HG02571 (cell line): ENCODE results near the gene IRX2.

Source experiments
- ATAC-seq: cut with Tn5 transposase; IDR thresholded peaks from one replicate; pipeline ENCODE4 v1.9.1; 2021; ENCODE audit warnings: mild to moderate bottlenecking, moderate library complexity; ENCODE audit not compliant: unreplicated experiment

The IRX2 gene

DNA sequence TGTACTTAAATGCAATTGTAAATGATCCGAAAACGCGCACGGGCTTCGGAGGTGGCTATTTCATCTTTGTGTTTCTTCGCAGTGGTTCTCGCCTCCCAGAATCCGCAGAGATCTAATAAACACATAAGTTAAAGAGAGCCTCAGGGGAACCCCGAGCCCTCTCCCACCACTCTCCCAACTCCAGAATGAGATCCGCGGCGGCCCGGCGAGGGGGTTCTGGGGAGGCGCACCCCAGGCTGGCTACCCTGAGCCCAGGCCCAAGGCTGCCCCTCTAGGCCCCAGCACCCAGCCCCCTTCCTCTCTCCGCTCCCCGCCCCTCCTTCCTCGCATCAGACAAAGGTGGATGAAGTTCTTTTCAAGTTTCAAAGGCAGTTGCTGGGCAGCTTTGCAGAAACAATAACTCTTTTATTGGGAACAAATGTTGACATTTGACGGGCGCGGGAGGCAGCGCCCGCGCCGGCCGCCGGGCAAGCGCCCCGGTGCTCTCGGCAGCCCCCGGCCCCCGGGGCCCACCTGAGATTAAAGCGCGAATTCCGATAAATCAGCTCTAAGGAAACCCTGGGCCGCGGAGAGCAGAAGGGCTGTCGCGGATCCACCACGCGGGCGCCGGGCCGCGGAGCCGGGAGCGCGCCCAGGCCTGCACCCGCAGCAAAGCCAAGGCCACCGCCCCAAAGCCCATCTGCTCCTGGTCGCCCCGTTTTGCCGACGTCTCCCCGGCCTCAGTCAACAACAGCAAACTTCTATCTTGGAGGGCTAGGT, 8.4 kb downstream of the IRX2 start:
- no peak for ATAC-seq

DNA sequence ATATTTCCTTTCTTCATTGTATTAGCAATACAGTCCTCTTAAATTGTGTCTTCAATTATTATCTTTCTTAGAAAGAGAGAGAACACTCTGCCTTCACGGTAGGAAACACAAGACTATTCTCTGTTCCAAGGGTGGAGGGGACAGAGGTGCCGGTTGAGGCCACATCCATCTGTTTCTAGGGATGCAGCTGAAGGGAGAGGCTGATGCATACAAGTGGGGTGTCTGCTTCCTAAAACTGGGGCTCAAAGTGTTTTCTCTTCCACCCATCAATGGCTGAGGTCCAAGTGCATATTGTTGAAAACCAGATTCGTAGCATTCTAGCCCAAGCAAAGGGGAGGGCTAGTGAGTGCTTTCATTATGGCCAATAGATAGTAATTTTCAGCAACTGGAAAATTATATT, 9.5 kb downstream of the IRX2 start:
- no peak for ATAC-seq

DNA sequence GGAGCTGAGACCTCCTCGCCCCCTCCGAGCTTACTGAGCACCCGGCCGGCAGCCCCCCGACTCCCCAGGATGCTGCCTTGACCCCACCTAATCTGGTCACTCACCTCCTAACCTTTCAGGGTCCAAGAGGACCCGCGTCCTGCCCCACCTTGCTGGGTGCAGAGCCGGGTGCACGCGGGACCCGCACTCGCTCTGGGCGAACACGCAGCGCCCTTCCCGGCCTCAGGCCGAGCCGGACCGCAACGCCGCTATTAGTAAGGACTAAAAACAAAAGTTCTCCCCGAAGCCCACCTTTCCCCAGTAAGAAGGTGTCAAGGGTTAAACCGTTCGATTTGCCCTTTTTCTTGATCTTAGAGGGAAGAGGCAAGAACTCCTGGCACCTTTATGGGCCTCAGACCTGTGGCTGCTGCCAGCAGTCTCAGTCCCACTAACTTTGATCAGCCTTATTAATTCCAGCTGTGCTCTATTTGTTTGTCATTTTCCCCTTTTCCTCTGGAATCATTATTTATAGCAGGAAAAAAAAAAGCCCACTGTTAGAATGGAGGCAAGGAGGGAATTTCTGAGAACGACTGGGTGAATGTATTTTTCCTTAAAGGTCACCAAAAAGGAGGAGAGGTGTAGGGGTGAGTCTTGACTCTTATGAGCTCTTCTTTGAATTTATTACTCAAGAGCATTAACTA, 10.5 kb downstream of the IRX2 start:
- ATAC-seq, result no peak

DNA sequence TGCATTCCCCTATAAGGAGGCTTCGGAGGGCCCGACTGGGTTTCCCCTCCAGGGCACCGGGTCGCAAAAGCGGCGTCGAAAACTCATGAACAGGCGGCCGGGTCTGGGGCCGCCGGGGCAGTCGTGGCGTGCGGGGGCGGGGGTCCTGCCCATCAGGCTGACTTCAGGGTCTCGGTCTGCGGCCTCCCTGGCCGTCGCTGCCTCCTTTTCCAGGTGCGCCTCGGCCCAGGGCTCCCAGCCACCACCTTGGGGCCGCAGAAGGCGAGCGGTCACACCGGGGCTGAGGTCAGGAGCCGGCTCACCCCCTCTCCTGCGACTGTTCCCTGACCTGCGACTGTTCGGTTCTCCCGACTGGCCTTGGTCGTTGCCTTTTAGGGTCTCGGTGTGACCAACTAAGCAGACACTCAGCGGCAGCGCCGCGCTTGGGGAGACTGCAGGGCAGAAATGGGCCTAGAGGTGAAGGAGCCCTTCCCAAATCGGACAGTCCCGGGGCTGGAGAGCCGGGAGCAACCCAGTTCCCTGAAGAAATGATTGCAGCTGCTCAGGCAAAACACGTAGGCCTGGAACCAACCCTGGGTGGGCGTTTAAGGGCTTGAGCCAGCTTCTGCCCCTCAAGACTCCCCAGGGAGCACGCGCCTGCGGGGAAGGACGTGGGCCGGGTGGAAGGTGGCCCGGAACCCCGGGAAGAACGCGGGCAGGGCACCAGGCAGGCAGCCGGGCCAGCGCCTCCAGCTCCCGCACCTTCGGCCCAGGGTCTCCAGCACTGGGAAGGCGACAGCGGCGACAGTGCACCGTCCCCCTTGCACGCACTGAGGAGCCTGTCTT, 11.2 kb downstream of the IRX2 start:
- no peak for ATAC-seq

DNA sequence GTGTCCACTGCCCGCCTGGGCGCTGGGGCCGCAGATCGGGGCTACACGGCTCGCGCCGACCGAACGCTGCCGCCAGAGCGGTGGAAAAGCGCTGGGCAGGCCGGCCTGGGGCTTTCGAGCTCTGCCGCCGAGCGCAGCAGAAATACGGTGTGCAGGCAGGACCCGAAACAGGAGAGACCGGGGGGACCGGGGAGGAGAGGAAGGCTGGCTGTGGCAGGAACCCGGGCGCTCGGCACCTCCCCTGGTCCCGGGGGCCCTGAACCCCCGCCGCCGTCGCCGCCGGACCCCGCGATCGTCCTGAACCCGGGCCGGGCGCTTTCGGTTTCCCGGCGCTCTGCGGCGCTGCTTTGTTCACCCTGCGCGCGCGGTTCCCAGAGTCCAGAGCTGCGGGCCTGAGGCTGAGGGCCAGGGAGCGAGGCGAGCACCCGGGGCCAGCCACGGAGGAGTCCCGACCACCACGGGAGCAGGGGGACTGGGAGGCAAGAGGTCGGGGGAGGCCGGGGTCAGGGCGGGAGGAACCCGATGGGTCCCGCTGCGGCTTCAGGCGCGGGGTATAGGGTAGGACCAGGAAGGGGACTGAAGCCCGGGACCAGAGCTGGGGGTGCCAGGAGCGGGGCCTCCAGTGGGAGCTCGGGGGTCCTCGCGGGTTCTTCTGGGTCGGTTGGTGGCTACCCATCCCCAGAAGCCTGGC, 12.0 kb downstream of the IRX2 start:
- ATAC-seq, result no peak

DNA sequence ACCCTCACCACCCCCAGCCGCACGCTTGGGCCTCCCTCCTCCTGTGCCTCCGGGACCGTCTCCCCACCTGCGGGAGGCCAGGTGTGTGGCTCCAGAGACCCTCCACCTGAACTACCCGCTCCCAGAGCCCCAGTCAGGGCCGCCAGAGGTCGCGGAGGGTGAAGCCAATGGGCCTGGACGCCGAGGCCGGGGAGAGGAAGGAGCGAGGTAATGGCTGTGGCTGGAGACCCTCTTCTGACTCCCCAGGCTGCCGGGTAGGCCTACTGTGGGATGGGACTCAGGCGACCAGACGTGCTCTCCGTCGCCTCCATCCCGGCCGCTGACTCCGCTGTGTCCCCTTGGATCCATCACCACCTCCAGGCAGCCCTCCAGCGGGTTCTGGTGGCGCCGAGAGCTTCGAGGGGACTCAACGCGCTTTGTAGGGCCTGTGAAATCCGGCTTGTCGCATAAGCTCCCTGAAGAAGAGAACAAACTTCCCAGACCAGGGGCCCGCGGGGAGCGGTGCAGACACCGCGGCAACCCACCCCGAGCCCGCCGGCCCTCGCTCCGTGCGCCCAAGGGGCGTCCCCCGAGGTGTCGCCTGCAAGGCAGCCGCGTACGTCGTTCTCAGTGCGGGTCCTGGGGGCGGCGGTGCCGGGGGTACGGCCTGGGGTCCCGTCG, 12.6 kb downstream of the IRX2 start:
- ATAC-seq, result no peak

DNA sequence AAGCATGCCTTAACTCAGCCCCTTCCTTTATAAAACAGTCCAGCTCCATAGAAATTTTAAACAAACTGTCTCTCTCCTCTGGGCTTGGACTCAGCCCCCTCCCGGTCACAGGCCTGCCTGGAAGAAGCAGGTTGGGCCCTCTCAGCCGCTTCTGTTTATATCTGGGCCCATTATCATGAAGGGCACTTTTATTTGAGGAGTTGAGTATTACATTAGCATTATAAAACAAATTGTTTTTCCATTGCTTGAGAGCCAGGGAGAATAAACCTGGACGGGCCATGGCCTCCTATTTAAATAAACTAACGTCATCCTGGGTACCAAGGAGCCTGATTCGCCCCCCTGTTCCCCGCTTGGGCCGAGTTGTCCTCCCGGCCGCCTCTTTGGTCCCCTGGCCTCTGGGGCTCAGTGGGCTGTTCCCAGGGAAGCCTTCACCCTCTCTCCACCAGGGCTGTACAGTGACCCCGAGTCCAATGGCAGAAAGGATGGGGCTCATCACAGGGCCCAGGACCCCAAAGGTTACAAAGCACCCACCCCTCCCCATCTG, 13.2 kb downstream of the IRX2 start:
- no peak for ATAC-seq

DNA sequence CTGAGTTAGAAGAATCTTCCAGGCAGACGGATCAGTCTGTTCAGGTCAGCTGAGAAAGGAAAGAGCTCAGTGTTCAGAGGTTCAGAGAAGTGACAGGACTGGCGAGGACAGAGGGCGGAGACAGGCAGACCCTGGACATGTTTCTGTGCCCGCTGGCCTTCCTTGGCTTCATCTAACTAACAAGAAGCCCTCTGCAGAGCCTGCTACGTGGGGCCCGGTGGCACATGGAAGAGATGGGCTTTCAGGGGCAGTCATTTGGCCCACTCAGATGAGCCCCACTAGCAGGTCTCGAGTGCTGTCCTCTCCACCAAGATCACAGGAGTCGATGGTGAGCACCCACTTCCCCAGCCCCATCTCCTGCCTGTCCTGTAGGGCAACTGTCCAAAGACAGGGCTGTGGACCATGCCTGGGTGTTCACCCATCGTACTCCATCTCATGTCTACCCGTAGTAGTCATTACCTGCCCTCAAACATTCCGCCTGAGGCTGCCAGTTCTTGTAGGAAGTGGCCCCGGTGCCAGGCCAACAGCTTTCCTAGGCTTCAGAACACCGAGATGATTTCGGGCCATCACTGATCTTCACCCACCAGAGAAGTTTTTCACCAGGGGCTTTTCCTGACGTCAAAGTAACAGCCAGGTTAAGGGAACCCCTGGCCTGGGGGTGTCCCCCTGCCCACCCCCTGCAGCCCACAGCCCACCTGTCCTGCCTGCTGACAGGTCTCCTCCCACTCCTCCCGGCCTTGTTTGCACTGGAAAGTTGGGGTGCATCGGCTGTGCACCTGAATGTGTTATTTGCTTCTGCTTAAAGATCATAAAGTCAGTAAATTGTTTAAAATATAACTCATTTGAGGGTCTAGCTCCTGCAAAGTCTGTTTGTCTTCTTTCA, 14.0 kb downstream of the IRX2 start:
- ATAC-seq, result no peak

DNA sequence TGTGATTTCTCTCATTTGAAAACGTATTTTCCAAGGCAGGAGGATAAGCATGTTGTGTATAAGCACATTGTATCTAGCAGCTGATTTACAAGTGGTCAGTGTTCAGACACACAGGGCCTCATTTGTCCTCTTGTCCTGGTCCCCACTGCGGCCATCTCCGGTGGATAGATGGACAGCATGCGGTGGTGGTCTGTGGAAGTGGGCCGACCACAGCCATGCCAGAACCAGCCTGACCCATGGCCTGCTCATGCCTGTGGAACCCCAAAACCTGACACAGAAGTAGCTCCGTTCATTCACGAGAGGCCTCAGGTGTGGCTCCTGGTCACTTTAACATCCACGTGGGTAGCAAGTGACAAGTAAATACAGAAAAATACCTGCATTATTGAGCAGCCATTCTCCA, 14.6 kb downstream of the IRX2 start:
- ATAC-seq, result no peak

DNA sequence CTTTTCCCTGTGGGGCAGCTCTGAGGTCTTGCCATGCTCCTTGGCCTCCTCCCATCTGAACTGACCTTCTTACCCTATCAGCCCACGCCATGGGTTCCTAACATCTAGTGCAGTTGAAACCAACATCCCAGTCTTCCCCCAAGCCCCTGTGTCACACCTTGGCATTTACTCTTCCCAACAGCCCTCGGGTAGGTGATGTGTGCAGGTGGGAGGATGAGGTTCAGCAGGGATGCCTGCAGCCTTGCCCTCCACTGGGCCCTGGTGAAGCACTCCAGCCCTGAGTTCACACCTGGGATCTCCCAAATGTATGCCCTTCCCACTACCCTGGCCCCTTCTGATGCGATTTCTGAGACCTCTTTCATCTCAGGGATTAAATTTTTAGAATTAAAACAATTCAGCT, 15.5 kb downstream of the IRX2 start:
- no peak for ATAC-seq

DNA sequence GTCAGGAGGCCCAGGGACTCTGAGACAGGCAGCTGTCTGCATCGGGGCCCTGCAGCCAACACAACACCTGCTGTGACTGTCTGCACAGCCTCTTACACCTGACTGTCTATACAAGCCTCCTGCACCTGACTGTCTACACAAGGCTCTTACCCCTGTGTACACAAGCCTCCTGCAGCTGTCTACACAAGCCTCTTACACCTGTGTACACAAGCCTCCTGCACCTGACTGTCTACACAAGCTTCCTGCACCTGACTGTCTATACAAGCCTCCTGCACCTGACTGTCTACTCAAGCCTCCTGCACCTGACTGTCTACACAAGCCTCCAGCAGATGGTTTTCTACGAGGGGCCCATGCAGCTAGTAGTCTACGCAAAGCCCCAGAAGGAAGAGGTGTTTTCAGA, 18.6 kb downstream of the IRX2 start:
- no peak for ATAC-seq

DNA sequence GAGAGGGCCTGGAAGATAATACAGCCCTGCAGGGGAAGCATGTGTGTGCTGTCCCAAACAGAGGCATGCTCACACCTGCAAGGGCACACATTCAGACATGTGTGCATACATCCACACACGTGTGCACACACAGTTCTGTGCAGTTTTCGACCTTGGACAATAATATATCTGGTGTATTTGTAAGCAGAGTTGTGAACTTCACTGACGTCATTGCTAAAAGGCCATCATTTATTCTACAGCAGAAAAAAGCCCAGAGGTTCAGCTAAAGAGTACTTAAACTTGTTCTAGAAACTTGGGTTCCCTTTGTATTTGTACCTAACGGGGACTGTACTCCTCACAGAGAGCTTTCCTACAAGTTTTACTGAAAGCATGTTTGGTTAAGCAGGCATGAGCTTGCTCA, 19.5 kb downstream of the IRX2 start:
- no peak for ATAC-seq

DNA sequence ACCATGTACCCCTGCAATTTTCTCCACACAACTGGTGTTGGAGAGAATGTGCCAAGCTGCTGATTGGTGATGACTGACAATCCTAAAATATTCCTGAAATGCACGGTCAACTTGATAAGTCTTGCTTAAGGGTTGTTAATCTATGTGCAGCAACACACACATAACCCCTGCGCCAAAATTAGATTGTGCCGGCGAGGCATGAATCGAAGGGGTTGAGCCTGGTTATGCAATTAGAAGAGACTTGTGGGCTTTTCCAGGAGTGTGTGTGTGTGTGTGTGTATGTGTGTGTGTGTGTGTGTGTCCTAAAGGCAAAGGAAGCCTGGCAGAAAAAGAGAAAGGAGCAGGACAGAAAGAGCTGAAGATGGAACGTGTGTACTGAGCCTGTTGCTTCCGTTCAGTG, 22.3 kb downstream of the IRX2 start:
- ATAC-seq, result no peak

DNA sequence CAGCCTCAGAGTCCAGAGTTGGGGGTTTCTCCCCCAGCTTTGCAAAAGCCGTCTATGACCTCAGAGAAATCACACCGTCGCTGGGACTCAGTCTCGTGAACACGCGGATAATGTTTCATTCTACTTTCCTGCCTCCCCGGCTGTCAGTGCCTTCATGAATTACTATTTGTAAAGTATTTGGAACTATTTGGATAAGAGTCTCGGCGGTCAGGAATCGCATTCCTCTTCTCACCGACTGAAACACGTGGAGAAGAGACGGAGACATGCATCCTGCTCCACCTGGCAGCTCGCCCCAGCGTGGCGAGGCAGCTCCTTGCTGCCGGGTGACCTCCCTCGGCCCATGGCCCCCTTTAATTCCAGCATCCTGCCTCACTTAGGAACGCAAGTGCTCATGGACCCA, 23.9 kb downstream of the IRX2 start:
- ATAC-seq, result no peak

DNA sequence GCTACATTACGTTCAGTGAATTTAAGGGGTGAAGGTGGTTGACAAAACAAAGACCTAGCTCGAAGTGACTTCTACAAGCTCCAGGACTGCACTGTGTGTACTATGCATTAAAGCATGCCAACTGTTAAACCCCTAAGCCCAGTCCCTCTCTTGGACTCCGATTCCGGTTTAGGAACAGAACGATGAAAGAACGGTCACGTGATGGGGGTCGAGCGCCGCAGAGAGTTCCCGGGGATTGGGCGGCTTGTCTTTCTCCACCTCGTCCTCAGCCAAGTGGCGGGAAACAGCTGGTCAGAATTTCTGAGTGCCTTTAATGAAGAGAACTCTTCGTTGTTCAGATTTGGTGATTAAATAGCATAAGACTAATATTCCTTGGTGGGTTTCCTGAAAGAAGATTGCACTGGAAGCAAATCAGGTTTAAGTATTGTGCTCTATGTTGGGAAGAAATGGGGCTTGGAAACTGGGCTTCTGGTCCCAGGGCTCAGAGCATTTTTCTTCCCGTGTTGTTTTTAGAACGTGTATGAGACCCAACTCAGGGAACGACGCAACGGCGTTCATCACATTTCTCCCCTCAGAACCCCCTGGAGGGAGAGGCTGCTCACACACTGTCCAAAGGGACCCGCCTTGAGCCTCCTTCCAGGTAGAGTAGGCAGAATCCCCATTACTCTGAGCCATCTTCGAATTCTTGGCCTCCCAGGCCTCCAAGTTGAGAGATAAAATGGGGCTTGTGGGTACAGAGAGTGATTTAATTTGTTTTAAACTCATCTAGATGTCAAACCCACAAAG, 25.3 kb downstream of the IRX2 start:
- ATAC-seq, result no peak

DNA sequence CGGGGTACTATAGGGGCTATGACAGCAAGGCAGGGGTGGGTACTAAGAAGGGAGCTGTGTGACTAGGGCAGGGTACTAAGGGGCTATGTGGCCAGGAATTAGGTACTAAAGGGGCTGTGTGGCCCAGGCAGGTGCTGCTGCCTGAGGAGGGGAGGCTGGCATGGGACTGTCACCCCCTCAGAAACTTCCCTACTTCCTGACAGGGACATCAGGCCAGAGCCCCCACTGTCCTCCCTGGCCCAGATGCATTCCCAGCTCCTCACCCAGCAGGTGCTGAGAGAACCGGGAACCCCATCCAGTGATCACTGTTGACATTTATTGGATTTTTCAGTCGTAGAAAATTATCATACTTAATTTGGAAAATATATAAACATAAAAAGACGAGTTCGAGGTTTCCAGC, 26.6 kb downstream of the IRX2 start:
- no peak for ATAC-seq

DNA sequence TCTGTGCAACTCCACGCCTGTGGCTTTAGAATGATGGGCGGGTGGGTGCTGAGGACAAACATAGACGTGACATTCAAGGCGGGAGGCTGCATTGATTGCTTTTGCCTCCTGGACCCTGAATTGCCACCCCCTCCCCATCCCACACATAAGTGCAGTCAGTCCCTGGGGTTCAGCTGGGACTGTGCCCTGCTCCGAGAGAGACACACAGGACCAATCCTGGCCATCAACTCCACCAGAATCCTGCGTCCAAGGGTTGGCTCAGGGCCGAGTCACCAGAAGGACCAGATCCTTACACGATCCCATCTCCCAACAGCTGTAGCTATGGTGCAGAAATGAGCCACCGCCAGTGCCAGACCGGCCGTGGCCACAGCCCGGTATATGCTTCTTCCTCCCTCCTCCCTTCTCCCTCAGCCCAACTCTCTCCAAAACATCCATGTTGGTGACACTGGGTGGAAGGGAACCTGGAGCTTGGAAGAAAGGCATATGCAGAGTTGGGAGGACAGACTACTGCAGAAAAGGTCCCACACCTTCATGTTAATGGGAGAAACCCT, 27.4 kb downstream of the IRX2 start:
- ATAC-seq, result no peak

DNA sequence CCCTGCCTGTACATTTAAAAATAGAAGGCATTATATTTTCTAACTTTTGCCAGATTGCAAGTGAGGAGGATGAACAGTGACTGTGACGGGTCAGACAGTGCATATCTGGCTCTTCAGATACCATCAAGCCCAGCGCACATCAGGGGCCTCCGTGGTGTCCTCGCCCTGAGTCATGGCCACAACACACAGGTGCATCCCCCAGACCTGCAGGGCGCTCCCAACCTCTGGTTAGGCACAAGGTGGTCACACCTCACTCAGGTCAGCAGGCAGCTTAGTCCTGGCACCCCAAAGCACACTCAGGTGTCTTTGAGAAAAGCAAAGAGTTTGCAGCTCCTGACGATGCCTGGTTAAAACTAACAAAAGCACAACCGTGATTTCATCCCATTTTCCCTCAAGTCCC, 28.6 kb downstream of the IRX2 start:
- no peak for ATAC-seq
